Umbilical cord (tissue), 2 donors: ENCODE results near the gene ALK. TPM values are rescaled to one million over a fixed set of nuclear protein-coding genes. Genes with fewer than 3 reads are reported as not detected.
"Not testable (repeated sequence)": the region's sequence is repeated elsewhere in the genome, so short reads cannot be mapped to it uniquely, and the experiment has no call there.

ENCODE experiments used
- DNase-seq: peaks from one replicate; pipeline ENCODE4 v3.0.0-alpha.2; 2015; ENCODE audit warnings: low spot score
- total RNA-seq: library from RNA; depleted of rRNA; stranded (reverse); fragments of >200 nt; gene quantifications from one replicate; pipeline ENCODE4 v1.2.3, GENCODE V29; 2014; ENCODE audit warnings: low replicate concordance; ENCODE audit not compliant: insufficient read depth

The ALK gene
- total RNA-seq, 1 donor from 2014 or later, result 1.2 TPM

- peak; percentile 18 for DNase-seq
Observed at GRCh38 chr2:29841386-29842004, 79.9 kb downstream of the ALK start.

GRCh38 chr2:29839306-29839705 is 82.1 kb downstream of the ALK start:
- DNase-seq, result no peak

- DNase-seq, result no peak
Observed at GRCh38 chr2:29837925-29838324, 83.5 kb downstream of the ALK start.

GRCh38 chr2:29834624-29835023 is 86.8 kb downstream of the ALK start:
- no peak for DNase-seq

GRCh38 chr2:29834036-29834540 is 87.3 kb downstream of the ALK start:
- DNase-seq, result no peak

GRCh38 chr2:29831560-29831959 is 89.8 kb downstream of the ALK start:
- DNase-seq, result no peak

- no peak for DNase-seq
Observed at GRCh38 chr2:29829841-29830240, 91.5 kb downstream of the ALK start.

GRCh38 chr2:29824145-29824544 is 97.2 kb downstream of the ALK start:
- DNase-seq, result not testable (repeated sequence)

- DNase-seq, result no peak
Observed at GRCh38 chr2:29821591-29821990, 99.8 kb downstream of the ALK start.

- DNase-seq, result no peak
Observed at GRCh38 chr2:29819570-29819969, 101.8 kb downstream of the ALK start.

GRCh38 chr2:29817801-29818680 is 103.3 kb downstream of the ALK start:
- no peak for DNase-seq

- no peak for DNase-seq
Observed at GRCh38 chr2:29817299-29817698, 104.1 kb downstream of the ALK start.

GRCh38 chr2:29816651-29817050 is 104.7 kb downstream of the ALK start:
- no peak for DNase-seq

GRCh38 chr2:29811378-29811777 is 110.0 kb downstream of the ALK start:
- no peak for DNase-seq

GRCh38 chr2:29810956-29811355 is 110.4 kb downstream of the ALK start:
- no peak for DNase-seq

GRCh38 chr2:29808321-29808720 is 113.1 kb downstream of the ALK start:
- DNase-seq, result no peak

GRCh38 chr2:29807082-29807481 is 114.3 kb downstream of the ALK start:
- DNase-seq, result no peak

- DNase-seq, result no peak
Observed at GRCh38 chr2:29806461-29806860, 114.9 kb downstream of the ALK start.

GRCh38 chr2:29804671-29805070 is 116.7 kb downstream of the ALK start:
- no peak for DNase-seq

- DNase-seq, result no peak
Observed at GRCh38 chr2:29803537-29803936, 117.8 kb downstream of the ALK start.

- no peak for DNase-seq
Observed at GRCh38 chr2:29802986-29803385, 118.4 kb downstream of the ALK start.

GRCh38 chr2:29799628-29800027 is 121.8 kb downstream of the ALK start:
- DNase-seq, result no peak

- no peak for DNase-seq
Observed at GRCh38 chr2:29797916-29798315, 123.5 kb downstream of the ALK start.
